Activated naive CD8-positive, alpha-beta T cell (primary cell): Measurements from ENCODE around the gene HAO1.
"Not testable (repeated sequence)": the region's sequence is repeated elsewhere in the genome, so short reads cannot be mapped to it uniquely, and the experiment has no call there.

Experiments
- H3K27ac Mint-ChIP-seq: one replicate; pipeline ENCODE4 v1.8.0; 2021; ENCODE audit warnings: mixed read lengths
- H3K27me3 Mint-ChIP-seq: one replicate; pipeline ENCODE4 v1.8.0; 2021; ENCODE audit warnings: mixed read lengths
- H3K36me3 Mint-ChIP-seq: one replicate; pipeline ENCODE4 v1.8.0; 2021; ENCODE audit warnings: mixed read lengths
- H3K4me1 Mint-ChIP-seq: one replicate; pipeline ENCODE4 v1.8.0; 2021; ENCODE audit warnings: low read depth, mixed read lengths
- H3K4me3 Mint-ChIP-seq: one replicate; pipeline ENCODE4 v1.8.0; 2021; ENCODE audit warnings: mild to moderate bottlenecking, mixed read lengths
- H3K9me3 Mint-ChIP-seq: one replicate; pipeline ENCODE4 v1.8.0; 2021; ENCODE audit warnings: low read depth, mixed read lengths

Gene HAO1

DNA sequence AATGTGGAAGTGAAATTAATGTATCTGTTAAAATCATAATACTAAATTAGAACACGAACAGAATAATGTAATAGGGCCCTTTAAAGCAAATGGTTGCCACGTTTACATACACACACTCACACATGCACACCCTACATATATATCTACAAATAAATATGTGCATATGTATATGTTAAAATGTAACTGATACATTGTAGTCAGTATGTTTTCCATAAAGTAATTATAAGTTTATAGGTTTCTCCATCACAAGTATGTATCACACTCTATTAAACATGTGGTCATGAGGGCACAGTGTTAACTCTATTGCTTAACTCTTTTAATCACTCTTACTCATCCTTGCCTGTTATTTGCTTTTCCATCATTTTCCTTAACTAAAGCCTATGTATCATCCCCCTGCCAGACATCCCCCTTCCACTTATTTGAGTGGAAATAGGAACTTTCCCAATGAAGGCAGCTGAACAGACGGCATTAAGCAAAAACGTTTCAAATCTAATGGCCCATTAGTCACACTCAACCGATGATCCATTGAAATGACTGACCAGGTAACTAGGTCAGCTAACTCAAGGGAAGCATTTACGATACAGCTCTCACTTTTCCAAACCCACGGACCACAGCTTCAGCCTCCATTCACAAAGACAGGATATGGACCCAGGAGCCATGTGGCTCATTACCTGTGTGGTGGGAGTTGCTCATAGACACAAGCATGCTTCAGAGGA lies 89.3 kb downstream of the HAO1 start:
- Mint-ChIP-seq H3K4me3 (no peak overlapping the region), H3K27ac (no peak overlapping the region), H3K9me3 (no peaks in the 10 kb centered on the region), H3K4me1 (no peaks in the 10 kb centered on the region), H3K27me3 (peaks cover 13% of the 10 kb centered on the region), H3K36me3 (no peaks in the 10 kb centered on the region)

DNA sequence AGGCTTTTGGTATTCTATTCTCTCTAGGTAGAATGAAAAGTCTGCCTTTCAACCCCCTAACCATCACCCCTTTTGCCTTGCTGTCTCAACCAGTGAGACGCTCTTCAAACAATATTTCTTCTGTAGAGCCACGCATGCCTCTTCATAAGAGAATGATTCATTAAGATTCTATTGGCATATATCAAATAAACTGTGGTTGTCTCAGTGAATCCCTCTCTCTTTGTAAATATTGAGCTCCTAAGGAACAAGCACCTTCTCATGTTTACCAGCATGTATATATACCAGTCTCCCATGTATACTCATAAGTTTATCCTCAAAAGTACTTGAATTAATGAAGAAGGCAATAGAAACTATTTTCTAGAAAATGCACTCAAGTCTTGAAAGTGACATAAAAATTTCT lies 90.6 kb downstream of the HAO1 start:
- H3K4me3 Mint-ChIP-seq, result no peak overlapping the region
- H3K4me1 Mint-ChIP-seq, result no peaks in the 10 kb centered on the region
- no peak overlapping the region for H3K27ac Mint-ChIP-seq
- H3K9me3 Mint-ChIP-seq, result no peaks in the 10 kb centered on the region
- no peaks in the 10 kb centered on the region for H3K36me3 Mint-ChIP-seq
- peaks cover 10% of the 10 kb centered on the region for H3K27me3 Mint-ChIP-seq

DNA sequence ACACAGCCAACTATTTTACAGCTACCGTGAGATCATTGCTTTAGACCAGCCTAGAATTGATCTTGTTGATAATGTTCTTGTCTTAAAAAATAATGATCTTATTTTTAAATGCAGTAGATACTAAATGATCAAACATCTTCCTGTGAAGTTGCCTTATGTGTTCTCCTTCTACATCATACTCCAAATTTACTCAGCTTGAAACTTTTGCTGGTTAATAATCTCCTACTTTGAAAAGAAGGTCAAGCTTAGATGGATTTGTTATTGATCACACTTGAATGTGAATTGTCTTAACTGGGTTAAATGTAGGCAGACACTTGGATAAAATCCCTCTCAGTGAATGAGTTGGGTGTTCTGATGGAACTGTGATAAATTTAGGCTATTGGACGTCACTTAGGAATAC lies 91.9 kb downstream of the HAO1 start:
- Mint-ChIP-seq H3K27me3 (peaks cover 10% of the 10 kb centered on the region), H3K27ac (no peak overlapping the region)

GRCh38 chr20:7843613-7844012 lies 96.6 kb downstream of the HAO1 start:
- Mint-ChIP-seq H3K9me3 (no peaks in the 10 kb centered on the region), H3K27ac (no peak overlapping the region), H3K36me3 (no peaks in the 10 kb centered on the region)

More for the DNA sequence above, 91.9 kb downstream of the HAO1 start:
- no peaks in the 10 kb centered on the region for H3K9me3 Mint-ChIP-seq
- no peak overlapping the region for H3K4me3 Mint-ChIP-seq
- H3K4me1 Mint-ChIP-seq, result no peaks in the 10 kb centered on the region
- H3K36me3 Mint-ChIP-seq, result no peaks in the 10 kb centered on the region

DNA sequence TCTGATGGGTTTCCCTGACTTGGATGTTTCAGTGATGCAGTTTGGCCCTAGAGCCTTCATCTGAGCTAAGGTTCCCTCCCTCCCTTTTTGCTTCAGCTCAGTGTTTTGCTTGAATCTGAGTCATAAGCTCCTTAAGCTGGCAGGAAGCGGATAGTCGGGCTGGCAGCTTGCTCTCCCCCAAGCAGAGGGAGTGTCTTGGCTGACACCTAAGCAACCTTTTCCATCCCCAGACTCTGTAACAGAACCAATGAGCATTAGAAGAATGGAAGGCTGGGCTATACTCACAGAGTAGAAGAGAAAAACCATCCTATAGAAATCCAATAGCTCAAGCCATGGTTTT lies 98.3 kb downstream of the HAO1 start:
- H3K27ac Mint-ChIP-seq, result no peak overlapping the region
- H3K4me1 Mint-ChIP-seq, result no peaks in the 10 kb centered on the region
- no peak overlapping the region for H3K4me3 Mint-ChIP-seq
- peaks cover 2% of the 10 kb centered on the region for H3K27me3 Mint-ChIP-seq
- no peaks in the 10 kb centered on the region for H3K36me3 Mint-ChIP-seq
- H3K9me3 Mint-ChIP-seq, result no peaks in the 10 kb centered on the region

More at GRCh38 chr20:7843613-7844012, 96.6 kb downstream of the HAO1 start:
- Mint-ChIP-seq H3K27me3 (peaks cover 2% of the 10 kb centered on the region), H3K4me1 (no peaks in the 10 kb centered on the region), H3K4me3 (no peak overlapping the region)

- Mint-ChIP-seq H3K9me3 (no peaks in the 10 kb centered on the region), H3K27ac (no peak overlapping the region), H3K36me3 (no peaks in the 10 kb centered on the region), H3K4me1 (no peaks in the 10 kb centered on the region), H3K27me3 (peaks cover 2% of the 10 kb centered on the region), H3K4me3 (no peak overlapping the region)
Observed at GRCh38 chr20:7841291-7841970, 98.8 kb downstream of the HAO1 start.

DNA sequence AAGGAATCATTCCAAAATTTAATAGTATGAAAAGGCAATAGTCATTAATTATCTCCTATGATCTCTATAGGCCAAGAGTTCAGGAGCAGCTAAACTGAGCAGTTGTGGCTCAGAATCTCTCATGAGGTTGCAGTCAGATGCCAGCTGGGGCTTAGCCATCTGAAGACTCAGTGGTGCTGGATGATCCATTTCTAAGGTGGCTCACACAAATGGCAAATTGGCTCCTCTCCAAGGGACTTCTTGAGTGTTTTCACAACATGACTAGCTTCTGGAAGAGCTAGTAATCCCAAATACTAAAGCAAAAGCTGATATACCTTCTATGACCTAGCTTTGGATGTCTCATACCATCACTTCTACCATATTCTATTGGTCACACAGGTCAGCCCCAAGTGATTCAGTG lies 104.2 kb downstream of the HAO1 start:
- Mint-ChIP-seq H3K9me3 (no peaks in the 10 kb centered on the region), H3K4me1 (no peaks in the 10 kb centered on the region), H3K36me3 (no peaks in the 10 kb centered on the region), H3K27ac (no peak overlapping the region), H3K27me3 (peaks cover under 1% of the 10 kb centered on the region), H3K4me3 (no peak overlapping the region)

GRCh38 chr20:7834441-7834840 lies 105.8 kb downstream of the HAO1 start:
- H3K4me1 Mint-ChIP-seq, H3K27me3 Mint-ChIP-seq, H3K36me3 Mint-ChIP-seq, H3K4me3 Mint-ChIP-seq, H3K9me3 Mint-ChIP-seq, H3K27ac Mint-ChIP-seq: not testable (repeated sequence)
